GM10266 (cell line): ENCODE results near the gene FCGBP.

Experiments
- DNase-seq: peaks from one replicate; pipeline ENCODE4 v3.0.0; 2012; ENCODE audit errors: extremely low spot score
- TF ChIP-seq, protein P1 (sequence below): IDR thresholded peaks from 2 replicates; pipeline ENCODE4 v1.5.1; 2012; ENCODE audit warnings: mild to moderate bottlenecking, low read depth; ENCODE audit not compliant: control insufficient read depth, insufficient read depth; ENCODE audit errors: missing control alignments

Gene FCGBP

DNA sequence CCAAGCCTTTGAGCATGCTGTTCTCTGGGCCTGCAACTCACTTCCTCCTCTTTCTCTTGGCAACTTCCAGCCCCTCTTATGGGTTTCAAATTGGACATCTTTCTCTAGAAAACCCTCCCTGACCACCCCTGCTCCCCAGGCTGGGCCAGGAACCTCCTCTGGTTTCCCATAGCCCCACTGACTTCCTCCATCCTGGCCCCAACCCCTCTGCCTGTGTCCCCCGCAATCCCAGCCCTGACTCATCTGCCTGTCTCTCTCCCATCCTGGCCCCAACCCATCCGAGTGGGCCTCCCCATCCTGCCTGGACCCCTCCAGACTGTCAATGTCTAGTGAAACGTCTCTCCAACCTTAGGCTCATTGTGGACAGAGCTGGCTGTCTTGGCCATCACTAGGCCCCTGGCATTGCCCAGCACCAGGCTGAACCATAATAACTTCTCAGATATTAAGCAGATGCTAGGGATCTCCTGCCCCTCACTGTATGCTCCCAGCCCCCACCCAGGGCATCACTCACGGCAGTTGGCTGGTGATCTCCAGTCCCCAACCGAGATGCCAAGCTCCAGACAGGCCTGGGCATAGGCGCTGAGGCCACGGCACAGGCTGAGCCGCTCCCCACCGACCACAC, 16.8 kb downstream of the FCGBP start:
- TF ChIP-seq, protein P1, sequence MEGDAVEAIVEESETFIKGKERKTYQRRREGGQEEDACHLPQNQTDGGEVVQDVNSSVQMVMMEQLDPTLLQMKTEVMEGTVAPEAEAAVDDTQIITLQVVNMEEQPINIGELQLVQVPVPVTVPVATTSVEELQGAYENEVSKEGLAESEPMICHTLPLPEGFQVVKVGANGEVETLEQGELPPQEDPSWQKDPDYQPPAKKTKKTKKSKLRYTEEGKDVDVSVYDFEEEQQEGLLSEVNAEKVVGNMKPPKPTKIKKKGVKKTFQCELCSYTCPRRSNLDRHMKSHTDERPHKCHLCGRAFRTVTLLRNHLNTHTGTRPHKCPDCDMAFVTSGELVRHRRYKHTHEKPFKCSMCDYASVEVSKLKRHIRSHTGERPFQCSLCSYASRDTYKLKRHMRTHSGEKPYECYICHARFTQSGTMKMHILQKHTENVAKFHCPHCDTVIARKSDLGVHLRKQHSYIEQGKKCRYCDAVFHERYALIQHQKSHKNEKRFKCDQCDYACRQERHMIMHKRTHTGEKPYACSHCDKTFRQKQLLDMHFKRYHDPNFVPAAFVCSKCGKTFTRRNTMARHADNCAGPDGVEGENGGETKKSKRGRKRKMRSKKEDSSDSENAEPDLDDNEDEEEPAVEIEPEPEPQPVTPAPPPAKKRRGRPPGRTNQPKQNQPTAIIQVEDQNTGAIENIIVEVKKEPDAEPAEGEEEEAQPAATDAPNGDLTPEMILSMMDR: no peak

DNA sequence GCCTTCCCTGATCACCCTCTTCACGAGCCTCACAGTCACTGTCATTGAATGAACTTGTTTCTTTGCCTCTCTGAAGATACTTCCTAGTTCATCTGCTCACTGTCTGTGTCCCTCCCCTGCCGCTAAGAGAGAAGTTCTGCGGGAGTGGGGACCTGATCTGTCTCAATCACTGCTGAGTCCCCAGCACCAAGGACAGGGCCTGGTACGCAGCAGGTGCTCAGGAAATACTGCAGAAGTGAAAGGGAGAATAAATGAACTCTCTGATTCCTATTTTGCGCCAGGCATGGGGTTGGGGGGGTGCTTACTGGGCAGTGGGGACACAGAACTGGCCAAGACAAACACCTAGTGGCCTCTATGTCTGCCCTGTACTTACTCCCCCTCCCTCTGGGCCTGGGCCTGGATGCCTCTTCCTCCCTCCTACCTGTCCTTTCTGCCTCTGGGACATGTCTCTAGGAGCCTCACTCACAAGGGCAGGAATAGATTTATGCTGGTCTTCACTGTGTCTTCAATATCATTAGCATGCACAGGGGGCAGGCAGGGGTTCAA, 17.5 kb downstream of the FCGBP start:
- TF ChIP-seq, protein P1: no peak
- no peak for DNase-seq

More for the DNA sequence above, 16.8 kb downstream of the FCGBP start:
- no peak for DNase-seq

DNA sequence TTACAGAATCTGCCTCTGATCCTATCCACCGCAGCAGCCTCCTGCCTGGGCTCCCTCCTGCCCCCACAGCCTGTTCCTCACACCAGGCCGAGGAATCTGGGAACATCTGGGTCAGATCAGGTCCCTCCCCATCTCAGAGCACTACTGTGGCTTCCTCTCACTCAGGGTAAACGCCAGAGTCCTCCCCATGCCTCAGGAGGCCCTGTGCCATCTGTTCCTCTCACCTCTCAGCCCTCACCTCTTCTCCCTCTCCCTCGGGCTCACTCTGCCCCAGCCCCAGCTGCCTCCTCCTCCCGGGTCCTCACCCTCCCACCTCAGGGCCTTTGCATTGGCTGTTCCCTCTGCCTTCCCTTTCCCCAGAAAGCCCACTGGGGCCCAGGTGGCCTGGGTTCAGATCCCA, 18.2 kb downstream of the FCGBP start:
- no peak for DNase-seq
- TF ChIP-seq, protein P1: no peak

DNA sequence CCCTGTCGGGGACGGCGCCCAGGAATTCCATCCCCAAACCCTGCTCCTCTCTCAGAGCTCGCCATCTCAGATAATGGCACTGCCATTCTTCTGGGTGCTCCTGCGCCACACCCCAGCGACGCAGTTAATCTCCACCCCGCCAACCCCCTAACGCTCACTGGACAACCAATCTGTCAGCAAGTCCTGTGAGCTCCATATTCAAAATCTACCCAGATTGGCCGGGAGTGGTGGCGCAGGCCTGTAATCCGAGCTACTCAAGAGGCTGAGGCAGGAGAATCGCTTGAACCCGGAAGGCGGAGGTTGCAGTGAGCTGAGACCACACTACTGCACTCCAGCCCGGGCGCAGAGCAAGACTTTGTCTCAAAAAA, 18.6 kb downstream of the FCGBP start:
- TF ChIP-seq, protein P1: no peak
- no peak for DNase-seq

- TF ChIP-seq, protein P1: no peak
- DNase-seq: no peak
Observed at GRCh38 chr19:39915101-39915847, 19.2 kb downstream of the FCGBP start.

- TF ChIP-seq, protein P1: no peak
- DNase-seq: no peak
Observed at GRCh38 chr19:39913682-39914333, 20.6 kb downstream of the FCGBP start.
